Astrocyte of the spinal cord (primary cell): Measurements from ENCODE around the gene CPT2.

ENCODE experiments used
- DNase-seq: peaks from one replicate; pipeline ENCODE4 v3.0.0; 2011; ENCODE audit warnings: low read depth, low spot score
- H3K4me3 ChIP-seq: 2 replicates; pipeline ENCODE4 v1.5.1; 2011; ENCODE audit warnings: low read depth, mild to moderate bottlenecking, low read length, moderate library complexity
- CTCF ChIP-seq: IDR thresholded peaks from 2 replicates; pipeline ENCODE4 v1.5.1; 2012; ENCODE audit warnings: low read depth, mild to moderate bottlenecking, low read length, inconsistent platforms
- in situ Hi-C: cut with HindIII; loops from 2 replicates; pipeline ENCODE4 v1.10.0; 2017; ENCODE audit warnings: low sequenced_read_pairs

Gene CPT2

GRCh38 chr1:53196485-53197290, at the start of gene CPT2:
Gene CPT2 (plus strand): TSS chr1:53196824. CDS start chr1:53196944, 120 bp downstream.
- H3K4me3 ChIP-seq, result peak within 1 kb of the TSS; percentile 85
- peak; percentile 17 for TF ChIP-seq CTCF
- peak; percentile 91 for DNase-seq
- in situ Hi-C loops, result no loop called here

- TF ChIP-seq CTCF, result no peak
- no peak for DNase-seq
- H3K4me3 ChIP-seq, result no peak overlapping the region
- in situ Hi-C loops, result no loop called here
Measured at GRCh38 chr1:53147174-53147573, 49.5 kb upstream of the CPT2 start.

- in situ Hi-C loops, result no loop called here
- no peak for TF ChIP-seq CTCF
- no peak overlapping the region for H3K4me3 ChIP-seq
- DNase-seq, result peak; percentile 50
Measured at GRCh38 chr1:53148123-53148522, 48.5 kb upstream of the CPT2 start.

- in situ Hi-C loops, result no loop called here
- no peak for DNase-seq
- no peak for TF ChIP-seq CTCF
- H3K4me3 ChIP-seq, result no peak overlapping the region
Measured at GRCh38 chr1:53153752-53154151, 42.9 kb upstream of the CPT2 start.

GRCh38 chr1:53154859-53155438, 41.7 kb upstream of the CPT2 start:
- in situ Hi-C loops, result no loop called here
- no peak for DNase-seq
- TF ChIP-seq CTCF, result no peak
- no peak overlapping the region for H3K4me3 ChIP-seq

- DNase-seq, result no peak
- no peak for TF ChIP-seq CTCF
Measured at GRCh38 chr1:53155534-53155933, 41.1 kb upstream of the CPT2 start.

More at GRCh38 chr1:53155534-53155933, 41.1 kb upstream of the CPT2 start:
- in situ Hi-C loops, result no loop called here
- H3K4me3 ChIP-seq, result no peak overlapping the region
